ENCODE data around the gene TRIM59.

The TRIM59 gene

GRCh38 chr3:160449636-160450598, at the start of gene TRIM59:
TRIM59 (minus strand) TSS chr3:160449786; CDS start chr3:160439183, 10,603 bp downstream.
- peak; percentile 10 for DNase-seq

GRCh38 chr3:160498202-160498601, 48.6 kb upstream of the TRIM59 start:
- no peak for DNase-seq

- no peak for DNase-seq
Observed at GRCh38 chr3:160490166-160490565, 40.6 kb upstream of the TRIM59 start.

- peak; percentile 53 for DNase-seq
Observed at GRCh38 chr3:160486459-160486869, 36.9 kb upstream of the TRIM59 start.

- DNase-seq, result peak; percentile 61
Observed at GRCh38 chr3:160482796-160483195, 33.2 kb upstream of the TRIM59 start.

- DNase-seq, result no peak
Observed at GRCh38 chr3:160481856-160482255, 32.3 kb upstream of the TRIM59 start.

GRCh38 chr3:160480931-160481330, 31.3 kb upstream of the TRIM59 start:
- no peak for DNase-seq

GRCh38 chr3:160479376-160479775, 29.8 kb upstream of the TRIM59 start:
- DNase-seq, result no peak

- no peak for DNase-seq
Observed at GRCh38 chr3:160478338-160478737, 28.8 kb upstream of the TRIM59 start.

- no peak for DNase-seq
Observed at GRCh38 chr3:160477750-160478149, 28.2 kb upstream of the TRIM59 start.

GRCh38 chr3:160475884-160476283, 26.3 kb upstream of the TRIM59 start:
- DNase-seq, result no peak

GRCh38 chr3:160475153-160475552, 25.6 kb upstream of the TRIM59 start:
- no peak for DNase-seq

GRCh38 chr3:160474416-160474838, 24.8 kb upstream of the TRIM59 start:
- DNase-seq, result no peak

- no peak for DNase-seq
Observed at GRCh38 chr3:160473978-160474377, 24.4 kb upstream of the TRIM59 start.

- DNase-seq, result no peak
Observed at GRCh38 chr3:160473221-160473620, 23.6 kb upstream of the TRIM59 start.

GRCh38 chr3:160472344-160472743, 22.8 kb upstream of the TRIM59 start:
- no peak for DNase-seq

GRCh38 chr3:160471892-160472291, 22.3 kb upstream of the TRIM59 start:
- no peak for DNase-seq

- DNase-seq, result no peak
Observed at GRCh38 chr3:160470181-160470580, 20.6 kb upstream of the TRIM59 start.

- no peak for DNase-seq
Observed at GRCh38 chr3:160464971-160465370, 15.4 kb upstream of the TRIM59 start.

- no peak for DNase-seq
Observed at GRCh38 chr3:160464321-160464720, 14.7 kb upstream of the TRIM59 start.

GRCh38 chr3:160460033-160460432, 10.4 kb upstream of the TRIM59 start:
- no peak for DNase-seq

- DNase-seq, result no peak
Observed at GRCh38 chr3:160459450-160459970, 9.9 kb upstream of the TRIM59 start.

- peak; percentile 29 for DNase-seq
Observed at GRCh38 chr3:160458151-160458550, 8.6 kb upstream of the TRIM59 start.

- DNase-seq, result peak; percentile 43
Observed at GRCh38 chr3:160455846-160456245, 6.3 kb upstream of the TRIM59 start.
